ENCODE data around the gene TOMM5. TPM values are rescaled to one million over a fixed set of nuclear protein-coding genes. Genes with fewer than 3 reads are reported as not detected.

TOMM5 gene
- total and polyA plus RNA-seq, 2 of the 4 experiments (the other 2 are of a cell fraction), result 159 to 206 TPM

DNA sequence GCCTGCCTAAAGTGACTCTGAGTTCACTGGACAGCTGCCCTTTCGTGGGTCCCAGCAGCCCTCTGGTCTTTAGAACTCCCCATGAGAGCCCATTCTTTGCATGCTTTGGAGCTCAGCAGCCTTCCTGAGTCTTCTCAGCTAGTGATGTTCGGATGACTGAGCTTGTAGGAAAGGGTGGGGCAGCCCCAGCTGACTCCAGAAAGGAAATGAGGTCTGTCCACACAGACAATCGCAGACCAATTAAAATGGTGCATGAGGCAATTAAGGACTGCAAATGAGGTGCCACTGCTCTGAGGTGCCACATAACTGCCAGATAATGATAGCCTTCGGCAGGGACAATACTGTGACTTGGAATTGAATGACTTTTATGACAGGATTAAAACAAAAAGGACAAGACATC lies 25.4 kb upstream of the TOMM5 start:
- H3K4ac ChIP-seq (ENCODE audit: low read depth, low read length), result no peak overlapping the region; the same call in 1 of the 2 replicates
- POLR2A ChIA-PET (ENCODE audit: unreplicated experiment), result no interaction called here
- no peaks in the 10 kb centered on the region; a peak in 1 of 4 replicates for H3K79me1 ChIP-seq (ENCODE audit: low read depth in 1 of 2, low read length in 2 of 2)
- no peak overlapping the region for H3K56ac ChIP-seq (ENCODE audit: extremely low read depth, insufficient read depth, low read length)
- H4K8ac ChIP-seq (ENCODE audit: low read depth in 2 of 2, low read length in 2 of 2), result peak overlapping the region in 1 of 2 experiments; percentile 81; a peak in 2 of 4 replicates
- H2AK9ac ChIP-seq (replicated peaks; ENCODE audit: low read depth, low read length, poor library complexity), result no peak overlapping the region
- no peak overlapping the region for H3K23ac ChIP-seq (ENCODE audit: low read depth, low read length)
- H4K20me1 ChIP-seq (ENCODE audit: insufficient read depth, low read length), result no peaks in the 10 kb centered on the region
- peak overlapping the region; percentile 77 for H2AFZ ChIP-seq (replicated peaks; ENCODE audit: low read length, poor library complexity)
- peak overlapping the region; percentile 50; the same call in 1 of the 2 replicates for H3K18ac ChIP-seq (ENCODE audit: low read depth, low read length)
- peak overlapping the region; percentile 94 for H2BK5ac ChIP-seq (ENCODE audit: low read depth, low read length, poor library complexity, severe bottlenecking)
- no peak overlapping the region for H3K27ac ChIP-seq (ENCODE audit: insufficient read depth, low read length)
- in situ Hi-C loops (cut with MboI; ENCODE audit: low sequenced_read_pairs), result no loop called here
- H3K36me3 ChIP-seq (ENCODE audit: control insufficient read depth, insufficient read depth, low read length), result no peaks in the 10 kb centered on the region
- no peaks in the 10 kb centered on the region; the same call in none of the 2 replicates for H3K27me3 ChIP-seq (ENCODE audit: control insufficient read depth, insufficient read depth, low read length)
- no peak overlapping the region for H3K14ac ChIP-seq (replicated peaks; ENCODE audit: low read depth, low read length)
- no peak overlapping the region for H3K4me2 ChIP-seq (ENCODE audit: low read depth, low read length)
- H3K4me1 ChIP-seq (ENCODE audit: control insufficient read depth, insufficient read depth, low read length), result peaks cover 2% of the 10 kb centered on the region; the same call in 1 of the 2 replicates
- peak overlapping the region; percentile 38; the same call in 1 of the 2 replicates for H2AK5ac ChIP-seq (ENCODE audit: low read depth, low read length)
- H2BK120ac ChIP-seq (ENCODE audit: low read depth, low read length), result 0 out of 2 replicates have a peak overlapping the region, but pooled peaks have one; percentile 28
- H3K9me1 ChIP-seq (ENCODE audit: insufficient read depth, low read length), result peaks cover 3% of the 10 kb centered on the region
- intact Hi-C loops (cut with micrococcal nuclease), result no loop called here
- H4K91ac ChIP-seq (ENCODE audit: insufficient read depth, low read depth, low read length), result no peak overlapping the region
- BruUV-seq (replicated peaks), result no TSS peak
- dilution Hi-C loops (cut with HindIII; ENCODE audit: low sequenced_read_pairs, unreplicated experiment), result no loop called here
- no peak overlapping the region for H2BK15ac ChIP-seq (ENCODE audit: low read depth, low read length)
- no peak overlapping the region for H3K4me3 ChIP-seq (ENCODE audit: insufficient read depth, low read depth, low read length)
- WGBS, 2 experiments (ENCODE audit: extremely low coverage in 2 of 2, insufficient read length in 1 of 2), result no CpG with 5 or more reads among the region's 4 CpGs
- no peak overlapping the region for H2BK20ac ChIP-seq (ENCODE audit: low read depth, low read length)
- H4K5ac ChIP-seq (ENCODE audit: low read depth, low read length), result peak overlapping the region; percentile 61; the same call in 1 of the 2 replicates
- TF ChIP-seq NFE2L2 (IDR thresholded peaks at IDR 0.05; ENCODE audit: low read depth, low read length) (no peak), BHLHE40 (IDR thresholded peaks at IDR 0.05; ENCODE audit: low read depth, low read length) (no peak), MXI1 (IDR thresholded peaks at IDR 0.05; ENCODE audit: borderline replicate concordance, low read depth, low read length) (no peak), POLR2A (IDR thresholded peaks at IDR 0.05; ENCODE audit: low read depth, low read length) (no peak), RFX5 (IDR thresholded peaks at IDR 0.05; ENCODE audit: low read depth, low read length) (no peak), CEBPB (IDR thresholded peaks at IDR 0.05; ENCODE audit: low read depth, low read length) (no peak), SMC3 (IDR thresholded peaks at IDR 0.05; ENCODE audit: low read depth, low read length) (no peak), RAD21 (IDR thresholded peaks at IDR 0.05; ENCODE audit: low read length) (no peak), FOS (IDR thresholded peaks at IDR 0.05; ENCODE audit: low read depth, low read length) (no peak)
- TF ChIP-seq, protein P1, sequence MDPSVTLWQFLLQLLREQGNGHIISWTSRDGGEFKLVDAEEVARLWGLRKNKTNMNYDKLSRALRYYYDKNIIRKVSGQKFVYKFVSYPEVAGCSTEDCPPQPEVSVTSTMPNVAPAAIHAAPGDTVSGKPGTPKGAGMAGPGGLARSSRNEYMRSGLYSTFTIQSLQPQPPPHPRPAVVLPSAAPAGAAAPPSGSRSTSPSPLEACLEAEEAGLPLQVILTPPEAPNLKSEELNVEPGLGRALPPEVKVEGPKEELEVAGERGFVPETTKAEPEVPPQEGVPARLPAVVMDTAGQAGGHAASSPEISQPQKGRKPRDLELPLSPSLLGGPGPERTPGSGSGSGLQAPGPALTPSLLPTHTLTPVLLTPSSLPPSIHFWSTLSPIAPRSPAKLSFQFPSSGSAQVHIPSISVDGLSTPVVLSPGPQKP (IDR thresholded peaks at IDR 0.05; ENCODE audit: borderline replicate concordance, low read depth, low read length), result no peak
- TF ChIP-seq, protein P2, sequence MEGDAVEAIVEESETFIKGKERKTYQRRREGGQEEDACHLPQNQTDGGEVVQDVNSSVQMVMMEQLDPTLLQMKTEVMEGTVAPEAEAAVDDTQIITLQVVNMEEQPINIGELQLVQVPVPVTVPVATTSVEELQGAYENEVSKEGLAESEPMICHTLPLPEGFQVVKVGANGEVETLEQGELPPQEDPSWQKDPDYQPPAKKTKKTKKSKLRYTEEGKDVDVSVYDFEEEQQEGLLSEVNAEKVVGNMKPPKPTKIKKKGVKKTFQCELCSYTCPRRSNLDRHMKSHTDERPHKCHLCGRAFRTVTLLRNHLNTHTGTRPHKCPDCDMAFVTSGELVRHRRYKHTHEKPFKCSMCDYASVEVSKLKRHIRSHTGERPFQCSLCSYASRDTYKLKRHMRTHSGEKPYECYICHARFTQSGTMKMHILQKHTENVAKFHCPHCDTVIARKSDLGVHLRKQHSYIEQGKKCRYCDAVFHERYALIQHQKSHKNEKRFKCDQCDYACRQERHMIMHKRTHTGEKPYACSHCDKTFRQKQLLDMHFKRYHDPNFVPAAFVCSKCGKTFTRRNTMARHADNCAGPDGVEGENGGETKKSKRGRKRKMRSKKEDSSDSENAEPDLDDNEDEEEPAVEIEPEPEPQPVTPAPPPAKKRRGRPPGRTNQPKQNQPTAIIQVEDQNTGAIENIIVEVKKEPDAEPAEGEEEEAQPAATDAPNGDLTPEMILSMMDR (conservative IDR thresholded peaks at IDR 0.05; ENCODE audit: low read depth, low read length), result no peak
- DNase-seq (peak; percentile 54), ATAC-seq (ENCODE audit: low read depth) (peak; percentile 58)
- H3K9ac ChIP-seq (ENCODE audit: low read depth, low read length), result no peak overlapping the region
- CTCF ChIA-PET, result no interaction called here
- no peaks in the 10 kb centered on the region for H3K9me3 ChIP-seq (ENCODE audit: control insufficient read depth, insufficient read depth, low read length)
